Natural killer cell (primary cell): Measurements from ENCODE around the gene ARHGAP33. TPM values are rescaled to one million over a fixed set of nuclear protein-coding genes. Genes with fewer than 3 reads are reported as not detected.

Experiments used
- ATAC-seq, 3 donors: fragments of 150-1000 bp in 2 of 3; fragments of 200-7000 bp in 1 of 3; cut with Tn5 transposase; 1 replicate in 1 of 3; 2 replicates in 2 of 3; pipeline ENCODE4 v1.10.0; 2021; ENCODE audit warnings: mild to moderate bottlenecking in 2 of 3, moderate library complexity in 2 of 3
- DNase-seq, 2 donors: peaks; one replicate each; pipeline versions ENCODE4 v3.0.0 to v3.0.0-alpha.2; 2013 to 2021; ENCODE audit warnings: mixed read lengths in 1 of 2
- H3K27ac ChIP-seq: one replicate; pipeline ENCODE4 v1.5.1; 2013; ENCODE audit warnings: mild to moderate bottlenecking, low read length
- H3K27me3 ChIP-seq: one replicate; pipeline ENCODE4 v1.6.1; 2013; ENCODE audit warnings: low read length; ENCODE audit not compliant: control insufficient read depth, insufficient read depth
- H3K36me3 ChIP-seq: one replicate; pipeline ENCODE4 v1.6.1; 2013; ENCODE audit warnings: low read length; ENCODE audit not compliant: control insufficient read depth, insufficient read depth
- H3K4me1 ChIP-seq: one replicate; pipeline ENCODE4 v1.6.1; 2013; ENCODE audit warnings: low read length; ENCODE audit not compliant: control insufficient read depth, insufficient read depth
- H3K4me3 ChIP-seq: one replicate; pipeline ENCODE4 v1.5.1; 2013; ENCODE audit warnings: low read length
- H3K9me3 ChIP-seq: one replicate; pipeline ENCODE4 v1.6.1; 2013; ENCODE audit warnings: low read length; ENCODE audit not compliant: control insufficient read depth, insufficient read depth
- H3K27ac Mint-ChIP-seq, 2 donors: one replicate each; pipeline ENCODE4 v1.8.0; 2022; ENCODE audit warnings: mild to moderate bottlenecking in 2 of 2, mixed read lengths in 2 of 2, moderate library complexity in 1 of 2
- H3K27me3 Mint-ChIP-seq, 2 donors: one replicate each; pipeline ENCODE4 v1.8.0; 2022; ENCODE audit warnings: low read depth in 2 of 2, mixed read lengths in 2 of 2
- H3K36me3 Mint-ChIP-seq: one replicate; pipeline ENCODE4 v1.8.0; 2022; ENCODE audit warnings: mixed read lengths
- H3K4me1 Mint-ChIP-seq, 2 donors: one replicate each; pipeline ENCODE4 v1.8.0; 2022; ENCODE audit warnings: mixed read lengths in 2 of 2
- H3K4me3 Mint-ChIP-seq: one replicate; pipeline ENCODE4 v1.8.0; 2022; ENCODE audit warnings: mild to moderate bottlenecking, moderate library complexity, mixed read lengths
- H3K9me3 Mint-ChIP-seq, 2 donors: one replicate each; pipeline ENCODE4 v1.8.0; 2022; ENCODE audit warnings: mixed read lengths in 2 of 2
- CTCF ChIP-seq: fragments of 200-600 bp; IDR thresholded peaks from one replicate; pipeline ENCODE4 v1.8.0; 2022; ENCODE audit warnings: antibody characterized with exemption
- WGBS: methylation state at CpG from one replicate; pipeline ENCODE4 v1.1.7; 2013; ENCODE audit warnings: missing lambda C conversion rate; ENCODE audit not compliant: insufficient coverage; 5-methylcytosine and 5-hydroxymethylcytosine counted together
- intact Hi-C: fragments of 100-400 bp; cut with micrococcal nuclease; formaldehyde crosslinking; loops from one replicate; pipeline ENCODE4 v1.14.2; 2022
- total RNA-seq, 4 donors: library from RNA; stranded (reverse); fragments of 120-200 nt in 1 of 4; gene quantifications; one replicate each; pipeline versions ENCODE4 v1.2.3 to v1.2.4, GENCODE V29; 2013 to 2022

The ARHGAP33 gene
- total RNA-seq, 3 donors from 2014 or later (not counting 1 experiment from before 2014, with no cell fraction given), result 34.4 to 39.3 (median 37.5) TPM

- H3K4me1 Mint-ChIP-seq, result peaks cover 34 to 55% of the 10 kb centered on the region in 2 donors
- peak overlapping the region; percentile 94 for H3K4me3 Mint-ChIP-seq
Measured at GRCh38 chr19:35741203-35741515, 34.2 kb upstream of the ARHGAP33 start.

GRCh38 chr19:35742121-35742724 is 33.1 kb upstream of the ARHGAP33 start, which contains the start of gene IGFLR1:
IGFLR1 (minus strand) TSS chr19:35742452; CDS start chr19:35741180, 1,272 bp downstream.
- ATAC-seq, result no peak
- Histone ChIP-seq H3K4me1 (peaks cover 62% of the 10 kb centered on the region), H3K36me3 (peaks cover 20% of the 10 kb centered on the region), H3K27ac (peak within 1 kb of the TSS; percentile 97), H3K4me3 (peak within 1 kb of the TSS; percentile 52), H3K9me3 (no peaks in the 10 kb centered on the region), H3K27me3 (no peaks in the 10 kb centered on the region)
- Mint-ChIP-seq H3K27ac (peak within 1 kb of the TSS; percentile 96 to 99), H3K27me3 (no peaks in the 10 kb centered on the region), H3K9me3 (no peaks in the 10 kb centered on the region), H3K4me3 (peak within 1 kb of the TSS; percentile 89), H3K4me1 (peaks cover 37 to 57% of the 10 kb centered on the region in 2 donors), H3K36me3 (no peaks in the 10 kb centered on the region)
- TF ChIP-seq CTCF, result no peak
- intact Hi-C loops, result loop anchor here (10.0 kb wide), 1 partner anchor 163 kb away; the partner anchor contains the start of genes HCST, NFKBID and TYROBP
- WGBS, result 2% methylated on average over 9 of the region's 9 CpGs
- peak; percentile 46 to 89 for DNase-seq

More at GRCh38 chr19:35741203-35741515, 34.2 kb upstream of the ARHGAP33 start:
- no peaks in the 10 kb centered on the region for H3K36me3 Mint-ChIP-seq
- H3K27ac ChIP-seq, result peak overlapping the region; percentile 62
- no peaks in the 10 kb centered on the region for H3K27me3 ChIP-seq
- peak; percentile 13 for TF ChIP-seq CTCF
- no peaks in the 10 kb centered on the region for H3K27me3 Mint-ChIP-seq
- 0% methylated on average over 7 of the region's 12 CpGs for WGBS
- DNase-seq (peak in 1 of 2 donors; percentile 62), ATAC-seq (no peak)
- H3K9me3 Mint-ChIP-seq, result no peaks in the 10 kb centered on the region
- intact Hi-C loops, result loop anchor here (10.0 kb wide), 1 partner anchor 164 kb away; the partner anchor contains the start of genes HCST, NFKBID and TYROBP
- H3K27ac Mint-ChIP-seq, result peak overlapping the region; percentile 96 to 99
- H3K4me1 ChIP-seq, result peaks cover 57% of the 10 kb centered on the region
- no peaks in the 10 kb centered on the region for H3K9me3 ChIP-seq
- peaks cover 28% of the 10 kb centered on the region for H3K36me3 ChIP-seq
- peak overlapping the region; percentile 67 for H3K4me3 ChIP-seq

- no peak overlapping the region for H3K4me3 ChIP-seq
- H3K27me3 Mint-ChIP-seq, result no peaks in the 10 kb centered on the region
- H3K4me3 Mint-ChIP-seq, result peak overlapping the region; percentile 99
- no peaks in the 10 kb centered on the region for H3K36me3 Mint-ChIP-seq
- H3K4me1 Mint-ChIP-seq, result peaks cover 48 to 61% of the 10 kb centered on the region in 2 donors
- no peak for TF ChIP-seq CTCF
- H3K36me3 ChIP-seq, result peaks cover 6% of the 10 kb centered on the region
- peaks cover 71% of the 10 kb centered on the region for H3K4me1 ChIP-seq
- peak overlapping the region; percentile 100 for H3K27ac ChIP-seq
- ATAC-seq, result no peak
- 93% methylated on average over 19 of the region's 19 CpGs for WGBS
- H3K9me3 Mint-ChIP-seq, result no peaks in the 10 kb centered on the region
- no peak for DNase-seq
- peak overlapping the region; percentile 96 to 99 for H3K27ac Mint-ChIP-seq
- H3K9me3 ChIP-seq, result no peaks in the 10 kb centered on the region
- H3K27me3 ChIP-seq, result no peaks in the 10 kb centered on the region
- intact Hi-C loops, result loop anchor here (2.0 to 10.0 kb wide), 2 partner anchors 95 to 161 kb away; partner anchors contain the start of genes COX6B1, HCST, NFKBID and TYROBP
Measured at GRCh38 chr19:35743640-35744429, 31.5 kb upstream of the ARHGAP33 start.
